ENCODE results near the gene S1PR3.

DNA sequence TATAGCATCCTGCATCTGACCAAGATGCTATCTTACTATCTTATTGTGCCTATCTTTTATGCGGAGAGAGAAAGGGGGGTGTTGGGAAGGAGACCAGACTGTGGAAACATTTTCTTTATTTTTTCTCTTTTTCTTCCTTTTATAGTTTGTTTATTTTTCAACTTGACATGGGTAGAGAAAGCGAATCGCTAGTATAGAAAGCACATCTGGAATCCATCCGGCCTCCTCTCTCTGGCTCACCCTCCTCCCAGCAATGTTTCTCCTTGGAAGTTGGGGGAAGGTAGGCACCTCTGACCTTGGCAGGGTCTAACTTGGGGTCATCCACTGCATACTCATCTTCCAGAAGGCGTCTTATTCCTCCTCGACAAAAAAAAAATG is 3.9 kb downstream of the S1PR3 start:
- TF ChIP-seq, protein P1, sequence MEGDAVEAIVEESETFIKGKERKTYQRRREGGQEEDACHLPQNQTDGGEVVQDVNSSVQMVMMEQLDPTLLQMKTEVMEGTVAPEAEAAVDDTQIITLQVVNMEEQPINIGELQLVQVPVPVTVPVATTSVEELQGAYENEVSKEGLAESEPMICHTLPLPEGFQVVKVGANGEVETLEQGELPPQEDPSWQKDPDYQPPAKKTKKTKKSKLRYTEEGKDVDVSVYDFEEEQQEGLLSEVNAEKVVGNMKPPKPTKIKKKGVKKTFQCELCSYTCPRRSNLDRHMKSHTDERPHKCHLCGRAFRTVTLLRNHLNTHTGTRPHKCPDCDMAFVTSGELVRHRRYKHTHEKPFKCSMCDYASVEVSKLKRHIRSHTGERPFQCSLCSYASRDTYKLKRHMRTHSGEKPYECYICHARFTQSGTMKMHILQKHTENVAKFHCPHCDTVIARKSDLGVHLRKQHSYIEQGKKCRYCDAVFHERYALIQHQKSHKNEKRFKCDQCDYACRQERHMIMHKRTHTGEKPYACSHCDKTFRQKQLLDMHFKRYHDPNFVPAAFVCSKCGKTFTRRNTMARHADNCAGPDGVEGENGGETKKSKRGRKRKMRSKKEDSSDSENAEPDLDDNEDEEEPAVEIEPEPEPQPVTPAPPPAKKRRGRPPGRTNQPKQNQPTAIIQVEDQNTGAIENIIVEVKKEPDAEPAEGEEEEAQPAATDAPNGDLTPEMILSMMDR (conservative IDR thresholded peaks at IDR 0.05 in 1 of 2, IDR thresholded peaks at IDR 0.05 in 1 of 2; ENCODE audit: low read depth in 1 of 2, low read length in 2 of 2), result no peak
- no peak for TF ChIP-seq EZH2 (IDR thresholded peaks at IDR 0.05; ENCODE audit: low read length, missing control alignments)
